Mesendoderm (in vitro differentiated cells): ENCODE data around the gene TMC8.
A peak's percentile ranks its signal among the peaks of the same experiment; 100 is the strongest.

Experiments used
- DNase-seq: peaks from one replicate; pipeline ENCODE4 v3.0.0; 2013
- H2AK5ac ChIP-seq: 2 replicates; pipeline ENCODE4 v1.6.1; 2013; ENCODE audit warnings: low read length, inconsistent platforms
- H2BK120ac ChIP-seq: 2 replicates; pipeline ENCODE4 v1.6.1; 2013; ENCODE audit warnings: low read depth, mild to moderate bottlenecking, low read length, moderate library complexity, mixed read lengths
- H2BK15ac ChIP-seq: replicated peaks from 2 replicates; pipeline ENCODE4 v1.6.1; 2013; ENCODE audit warnings: low read depth, mild to moderate bottlenecking, moderate library complexity
- H2BK5ac ChIP-seq: 2 replicates; pipeline ENCODE4 v1.6.1; 2013; ENCODE audit warnings: low read length, inconsistent platforms
- H3K18ac ChIP-seq: 2 replicates; pipeline ENCODE4 v1.6.1; 2013; ENCODE audit warnings: mild to moderate bottlenecking, low read length, mixed read lengths
- H3K23ac ChIP-seq: one replicate; pipeline ENCODE4 v1.6.1; 2013; ENCODE audit warnings: low read length
- H3K27ac ChIP-seq: 2 replicates; pipeline ENCODE4 v1.5.1; 2013; ENCODE audit warnings: low read depth, mild to moderate bottlenecking, inconsistent platforms, low read length, moderate library complexity
- H3K27me3 ChIP-seq: 2 replicates; pipeline ENCODE4 v1.6.1; 2013; ENCODE audit warnings: low read length, control low read depth, mild to moderate bottlenecking, inconsistent platforms; ENCODE audit not compliant: insufficient read depth, poor library complexity
- H3K36me3 ChIP-seq: 2 replicates; pipeline ENCODE4 v1.6.1; 2013; ENCODE audit warnings: low read length, inconsistent platforms; ENCODE audit not compliant: control insufficient read depth, insufficient read depth
- H3K4ac ChIP-seq: one replicate; pipeline ENCODE4 v1.6.1; 2013; ENCODE audit warnings: low read depth, mild to moderate bottlenecking, low read length, moderate library complexity
- H3K4me1 ChIP-seq: 2 replicates; pipeline ENCODE4 v1.6.1; 2013; ENCODE audit warnings: low read depth, low read length, inconsistent platforms; ENCODE audit not compliant: control insufficient read depth
- H3K4me2 ChIP-seq: 2 replicates; pipeline ENCODE4 v1.6.1; 2013; ENCODE audit warnings: low read length
- H3K4me3 ChIP-seq: 2 replicates; pipeline ENCODE4 v1.5.1; 2013; ENCODE audit warnings: mild to moderate bottlenecking, low read length
- H3K56ac ChIP-seq: one replicate; pipeline ENCODE4 v1.6.1; 2013; ENCODE audit warnings: low read length
- H3K79me1 ChIP-seq: 2 replicates; pipeline ENCODE4 v1.6.1; 2013; ENCODE audit warnings: low read length, inconsistent platforms
- H3K79me2 ChIP-seq: 2 replicates; pipeline ENCODE4 v1.6.1; 2013; ENCODE audit warnings: mild to moderate bottlenecking, low read length; ENCODE audit not compliant: control insufficient read depth, insufficient read depth
- H3K9ac ChIP-seq: 2 replicates; pipeline ENCODE4 v1.6.1; 2013; ENCODE audit warnings: low read length, inconsistent platforms
- H4K5ac ChIP-seq: one replicate; pipeline ENCODE4 v1.6.1; 2013; ENCODE audit warnings: low read length
- H4K8ac ChIP-seq: one replicate; pipeline ENCODE4 v1.6.1; 2013; ENCODE audit warnings: low read depth, mild to moderate bottlenecking, control low read depth, low read length, moderate library complexity
- WGBS: extraction: QIAGEN DNeasy Blood & Tissue Kit; methylation state at CpG from one replicate; pipeline ENCODE4 v1.1.7; 2013; ENCODE audit warnings: low lambda C conversion rate, missing lambda C conversion rate; ENCODE audit not compliant: insufficient coverage; ENCODE audit errors: extremely low coverage; 5-methylcytosine and 5-hydroxymethylcytosine counted together

Gene TMC8

GRCh38 chr17:78164748-78165607 lies 34.4 kb downstream of the TMC8 start:
- Histone ChIP-seq H3K56ac (no peak overlapping the region), H3K27me3 (no peaks in the 10 kb centered on the region), H3K4ac (no peak overlapping the region), H2AK5ac (no peak overlapping the region), H3K23ac (no peak overlapping the region), H3K18ac (no peak overlapping the region), H4K8ac (no peak overlapping the region), H3K79me1 (no peaks in the 10 kb centered on the region), H4K5ac (no peak overlapping the region), H2BK15ac (no peak overlapping the region), H2BK120ac (no peak overlapping the region), H3K4me3 (no peak overlapping the region), H3K4me2 (no peak overlapping the region), H2BK5ac (no peak overlapping the region), H3K4me1 (no peaks in the 10 kb centered on the region), H3K79me2 (no peaks in the 10 kb centered on the region), H3K27ac (no peak overlapping the region), H3K36me3 (no peaks in the 10 kb centered on the region), H3K9ac (no peak overlapping the region)
- WGBS, result no CpG with 5 or more reads among the region's 16 CpGs
- no peak for DNase-seq

- H3K56ac ChIP-seq, result no peak overlapping the region
- no peak overlapping the region for H2BK15ac ChIP-seq
- no CpG with 5 or more reads among the region's 6 CpGs for WGBS
- no peaks in the 10 kb centered on the region for H3K79me1 ChIP-seq
- no peak overlapping the region for H3K4me2 ChIP-seq
- no peaks in the 10 kb centered on the region for H3K4me1 ChIP-seq
- H3K4ac ChIP-seq, result no peak overlapping the region
- no peak overlapping the region for H3K27ac ChIP-seq
- H3K23ac ChIP-seq, result no peak overlapping the region
- DNase-seq, result no peak
- no peaks in the 10 kb centered on the region for H3K36me3 ChIP-seq
- no peak overlapping the region for H2BK120ac ChIP-seq
- no peak overlapping the region for H4K5ac ChIP-seq
- H3K18ac ChIP-seq, result no peak overlapping the region
- no peak overlapping the region for H3K9ac ChIP-seq
- H3K79me2 ChIP-seq, result no peaks in the 10 kb centered on the region
- no peak overlapping the region for H4K8ac ChIP-seq
- no peak overlapping the region for H2AK5ac ChIP-seq
- H2BK5ac ChIP-seq, result no peak overlapping the region
- H3K4me3 ChIP-seq, result no peak overlapping the region
- H3K27me3 ChIP-seq, result no peaks in the 10 kb centered on the region
Measured at GRCh38 chr17:78166416-78166815, 35.8 kb downstream of the TMC8 start.

- Histone ChIP-seq H3K56ac (peak within 1 kb of the TSS; percentile 85), H3K23ac (no peak within 1 kb of the TSS), H2BK120ac (no peak within 1 kb of the TSS), H3K4ac (no peak within 1 kb of the TSS), H4K5ac (no peak within 1 kb of the TSS), H2BK15ac (no peak within 1 kb of the TSS), H2AK5ac (no peak within 1 kb of the TSS), H3K27ac (no peak within 1 kb of the TSS), H3K79me2 (no peaks in the 10 kb centered on the region), H3K9ac (peak within 1 kb of the TSS; percentile 70), H3K79me1 (no peaks in the 10 kb centered on the region), H3K18ac (peak within 1 kb of the TSS; percentile 33), H3K4me2 (peak within 1 kb of the TSS; percentile 71), H2BK5ac (no peak within 1 kb of the TSS), H3K4me1 (peaks cover 2% of the 10 kb centered on the region), H3K36me3 (no peaks in the 10 kb centered on the region), H4K8ac (no peak within 1 kb of the TSS), H3K4me3 (peak within 1 kb of the TSS; percentile 39), H3K27me3 (no peaks in the 10 kb centered on the region)
- peak; percentile 86 for DNase-seq
- WGBS, result no CpG with 5 or more reads among the region's 84 CpGs
Measured at GRCh38 chr17:78168242-78168902, 37.8 kb downstream of the TMC8 start, which contains the start of gene SYNGR2. Gene SYNGR2 (plus strand): TSS chr17:78168581. CDS start chr17:78168617, 36 bp downstream.

GRCh38 chr17:78168903-78169793 lies 38.6 kb downstream of the TMC8 start:
- no CpG with 5 or more reads among the region's 38 CpGs for WGBS
- Histone ChIP-seq H4K5ac (no peak overlapping the region), H2BK5ac (no peak overlapping the region), H3K79me2 (no peaks in the 10 kb centered on the region), H3K4ac (no peak overlapping the region), H3K4me1 (peaks cover 2% of the 10 kb centered on the region), H3K27me3 (no peaks in the 10 kb centered on the region), H3K27ac (no peak overlapping the region), H3K23ac (no peak overlapping the region), H3K18ac (peak overlapping the region; percentile 33), H2AK5ac (no peak overlapping the region), H3K9ac (peak overlapping the region; percentile 70), H3K4me2 (peak overlapping the region; percentile 70), H3K4me3 (peak overlapping the region; percentile 39), H3K79me1 (no peaks in the 10 kb centered on the region), H2BK120ac (no peak overlapping the region), H3K36me3 (peaks cover 1% of the 10 kb centered on the region), H2BK15ac (no peak overlapping the region), H4K8ac (no peak overlapping the region), H3K56ac (peak overlapping the region; percentile 80)
- DNase-seq, result peak; percentile 67

GRCh38 chr17:78170692-78171590 lies 40.4 kb downstream of the TMC8 start:
- Histone ChIP-seq H3K79me2 (no peaks in the 10 kb centered on the region), H2BK15ac (no peak overlapping the region), H3K18ac (no peak overlapping the region), H2BK120ac (no peak overlapping the region), H3K36me3 (peaks cover 4% of the 10 kb centered on the region), H3K4me2 (no peak overlapping the region), H3K9ac (no peak overlapping the region), H4K5ac (no peak overlapping the region), H3K23ac (no peak overlapping the region), H3K27me3 (no peaks in the 10 kb centered on the region), H3K27ac (no peak overlapping the region), H3K79me1 (no peaks in the 10 kb centered on the region), H3K4ac (no peak overlapping the region), H3K4me1 (peaks cover 2% of the 10 kb centered on the region), H2AK5ac (no peak overlapping the region), H3K4me3 (no peak overlapping the region), H3K56ac (no peak overlapping the region), H2BK5ac (no peak overlapping the region), H4K8ac (no peak overlapping the region)
- no peak for DNase-seq
- WGBS, result no CpG with 5 or more reads among the region's 31 CpGs
